H1 (cell line): ENCODE measurements around the gene ACOT7. TPM values are rescaled to one million over a fixed set of nuclear protein-coding genes. Genes with fewer than 3 reads are reported as not detected.

ENCODE experiments used
- CTCF ChIA-PET: fragments of 300-600 bp; sonication (Branson Sonifier 250); formaldehyde crosslinking; loops from one replicate; lab custom pipeline; 2021; ENCODE audit not compliant: partially characterized antibody; lab: Charles Lee
- POLR2A ChIA-PET: fragments of 300-600 bp; sonication (Branson Sonifier 250); formaldehyde crosslinking; loops from one replicate; lab custom pipeline; 2021; ENCODE audit warnings: inconsistent platforms; ENCODE audit not compliant: partially characterized antibody; lab: Charles Lee
- DNase-seq, 2 experiments: peaks; one replicate each; pipeline versions ENCODE4 v3.0.0 to v3.0.0-alpha.2; 2010 to 2022; ENCODE audit warnings: low spot score in 2 of 2, low read depth in 1 of 2, mixed read lengths in 1 of 2
- FAIRE-seq: peaks from 2 replicates; lab custom pipeline; 2011; peaks lifted over from hg19 to GRCh38; lab: Jason Lieb, UNC
- H2AFZ ChIP-seq: 2 replicates; pipeline ENCODE4 v1.8.1; 2012; ENCODE audit warnings: low read length, inconsistent platforms
- H2AK5ac ChIP-seq: 2 replicates; pipeline ENCODE4 v1.6.1; 2013; ENCODE audit warnings: low read depth, low read length
- H2BK120ac ChIP-seq: replicated peaks from 2 replicates; pipeline ENCODE3; 2013; ENCODE audit warnings: low read depth, low read length, inconsistent platforms
- H2BK12ac ChIP-seq: 2 replicates; pipeline ENCODE4 v1.6.1; 2013; ENCODE audit warnings: low read depth, low read length
- H2BK15ac ChIP-seq: 2 replicates; pipeline ENCODE4 v1.6.1; 2013; ENCODE audit warnings: low read length
- H2BK20ac ChIP-seq: 2 replicates; pipeline ENCODE4 v1.6.1; 2013; ENCODE audit warnings: low read length
- H2BK5ac ChIP-seq: 2 replicates; pipeline ENCODE4 v1.6.1; 2013; ENCODE audit warnings: low read depth, low read length
- H3K14ac ChIP-seq: 2 replicates; pipeline ENCODE4 v1.6.1; 2013; ENCODE audit warnings: inconsistent platforms; ENCODE audit not compliant: insufficient read length
- H3K18ac ChIP-seq: 2 replicates; pipeline ENCODE4 v1.6.1; 2013; ENCODE audit warnings: low read length; ENCODE audit errors: extremely low read depth
- H3K23ac ChIP-seq: 2 replicates; pipeline ENCODE4 v1.6.1; 2013; ENCODE audit warnings: inconsistent platforms; ENCODE audit not compliant: insufficient read length
- H3K23me2 ChIP-seq: 2 replicates; pipeline ENCODE4 v1.6.1; 2013; ENCODE audit warnings: low read depth, low read length
- H3K27ac ChIP-seq: 2 replicates; pipeline ENCODE4 v1.6.1; 2011; ENCODE audit warnings: low read depth, low read length, inconsistent platforms
- H3K27me3 ChIP-seq, 4 experiments: replicated peaks in 1 of 4; 1 replicate in 1 of 4; 2 replicates in 3 of 4; pipeline versions ENCODE4 v1.6.1 to v1.8.1; 2011 to 2013; ENCODE audit warnings: low read length in 3 of 4, mild to moderate bottlenecking in 3 of 4, inconsistent platforms in 2 of 4, mixed read lengths in 2 of 4, moderate library complexity in 1 of 4; ENCODE audit not compliant: control insufficient read depth in 3 of 4, insufficient read depth in 3 of 4; ENCODE audit errors: extremely low read depth in 1 of 4
- H3K36me3 ChIP-seq, 4 experiments: 2 replicates each; pipeline versions ENCODE4 v1.6.1 to v1.8.1; 2011 to 2013; ENCODE audit warnings: mild to moderate bottlenecking in 4 of 4, low read length in 3 of 4, moderate library complexity in 2 of 4, control low read depth in 1 of 4, inconsistent platforms in 1 of 4; ENCODE audit not compliant: insufficient read depth in 4 of 4, control insufficient read depth in 2 of 4
- H3K4ac ChIP-seq: replicated peaks from 2 replicates; pipeline ENCODE3; 2013; ENCODE audit warnings: low read length, low read depth, mixed read lengths, inconsistent platforms; ENCODE audit not compliant: insufficient read length
- H3K4me1 ChIP-seq, 4 experiments: replicated peaks in 1 of 4; 1 replicate in 1 of 4; 2 replicates in 3 of 4; pipeline versions ENCODE4 v1.6.1 to v1.8.1; 2011 to 2013; ENCODE audit warnings: low read length in 3 of 4, inconsistent platforms in 2 of 4, mixed read lengths in 1 of 4; ENCODE audit not compliant: insufficient read depth in 4 of 4, control insufficient read depth in 3 of 4
- H3K4me2 ChIP-seq, 2 experiments: 2 replicates each; pipeline versions ENCODE4 v1.6.1 to v1.8.1; 2011 to 2013; ENCODE audit warnings: low read depth in 2 of 2, low read length in 2 of 2, control low read depth in 1 of 2, inconsistent platforms in 1 of 2, mild to moderate bottlenecking in 1 of 2; ENCODE audit not compliant: insufficient read depth in 1 of 2
- H3K4me3 ChIP-seq, 4 experiments: fragments of 200-600, 300-600 bp in 1 of 4; sonication (generic), shearing (Covaris generic), sonication (Bioruptor Twin) in 1 of 4; 2 replicates each; pipeline versions ENCODE4 v1.5.1 to v1.8.1; 2011 to 2016; ENCODE audit warnings: low read length in 4 of 4, low read depth in 3 of 4, control low read depth in 2 of 4, inconsistent platforms in 2 of 4, mild to moderate bottlenecking in 2 of 4, mixed read lengths in 1 of 4, moderate library complexity in 1 of 4; ENCODE audit not compliant: insufficient read depth in 2 of 4; ENCODE audit errors: extremely low read depth in 1 of 4
- H3K56ac ChIP-seq: replicated peaks from 2 replicates; pipeline ENCODE3; 2013; ENCODE audit warnings: low read depth, mild to moderate bottlenecking, mixed read lengths, low read length, inconsistent platforms; ENCODE audit not compliant: insufficient read length
- H3K79me1 ChIP-seq: 2 replicates; pipeline ENCODE4 v1.6.1; 2013; ENCODE audit warnings: low read depth, low read length, control low read depth
- H3K79me2 ChIP-seq, 2 experiments: 2 replicates each; pipeline versions ENCODE4 v1.6.1 to v1.8.1; 2012 to 2013; ENCODE audit warnings: low read length in 2 of 2, mild to moderate bottlenecking in 2 of 2, inconsistent platforms in 1 of 2; ENCODE audit not compliant: insufficient read depth in 2 of 2, control insufficient read depth in 1 of 2
- H3K9ac ChIP-seq, 4 experiments: replicated peaks in 1 of 4; 1 replicate in 1 of 4; 2 replicates in 3 of 4; pipeline versions ENCODE4 v1.6.1 to v1.8.1; 2011 to 2013; ENCODE audit warnings: low read depth in 3 of 4, low read length in 3 of 4, control low read depth in 2 of 4, mild to moderate bottlenecking in 2 of 4, moderate library complexity in 2 of 4, inconsistent platforms in 1 of 4; ENCODE audit errors: extremely low read depth in 1 of 4
- H3K9me3 ChIP-seq, 2 experiments: 2 replicates each; pipeline versions ENCODE4 v1.6.1 to v1.8.1; 2012 to 2013; ENCODE audit warnings: mild to moderate bottlenecking in 2 of 2, moderate library complexity in 2 of 2, control low read depth in 1 of 2, inconsistent platforms in 1 of 2, low read depth in 1 of 2, low read length in 1 of 2, mixed read lengths in 1 of 2; ENCODE audit not compliant: insufficient read depth in 2 of 2
- H4K20me1 ChIP-seq, 2 experiments: replicated peaks in 1 of 2; 2 replicates each; pipeline versions ENCODE3 to v1.8.1; 2011 to 2013; ENCODE audit warnings: inconsistent platforms in 2 of 2, low read length in 2 of 2, mild to moderate bottlenecking in 1 of 2; ENCODE audit not compliant: insufficient read depth in 2 of 2, control insufficient read depth in 1 of 2
- H4K5ac ChIP-seq: 2 replicates; pipeline ENCODE4 v1.6.1; 2013; ENCODE audit warnings: low read length, low read depth, mixed read lengths, inconsistent platforms; ENCODE audit not compliant: insufficient read length
- H4K8ac ChIP-seq: 2 replicates; pipeline ENCODE4 v1.8.0; 2013; ENCODE audit warnings: mild to moderate bottlenecking, moderate library complexity, low read length, inconsistent platforms; ENCODE audit not compliant: insufficient read depth; ENCODE audit errors: extremely low read depth
- H4K91ac ChIP-seq: replicated peaks from 2 replicates; pipeline ENCODE3; 2013; ENCODE audit warnings: low read length, mixed read lengths, inconsistent platforms; ENCODE audit not compliant: insufficient read length
- CHD1 ChIP-seq: IDR thresholded peaks from 2 replicates; pipeline ENCODE4 v1.6.1; 2012; ENCODE audit warnings: low read depth, low read length, improper control_type of control experiment
- EZH2 ChIP-seq: fragments of 200-600 bp; sonication (generic); IDR thresholded peaks from 2 replicates; pipeline ENCODE4 v1.7.1; 2012; ENCODE audit warnings: low read depth, mild to moderate bottlenecking, moderate library complexity, low read length, inconsistent platforms; ENCODE audit not compliant: severe bottlenecking
- GABPA ChIP-seq: IDR thresholded peaks from 2 replicates; pipeline ENCODE4 v1.6.1; 2011; ENCODE audit warnings: mild to moderate bottlenecking, low read length, moderate library complexity, borderline replicate concordance; ENCODE audit not compliant: insufficient read depth
- JUND ChIP-seq: IDR thresholded peaks from 2 replicates; pipeline ENCODE4 v1.6.1; 2011; ENCODE audit warnings: mild to moderate bottlenecking, improper control_type of control experiment, low read length
- POU5F1 ChIP-seq: IDR thresholded peaks from 2 replicates; pipeline ENCODE4 v1.6.1; 2011; ENCODE audit warnings: low read depth, mild to moderate bottlenecking, low read length, moderate library complexity
- RNF2 ChIP-seq: fragments of 200-900, 300-1000 bp; sonication (generic); IDR thresholded peaks from 2 replicates; pipeline ENCODE4 v1.7.1; 2016; ENCODE audit warnings: borderline replicate concordance, low read depth, mild to moderate bottlenecking, antibody characterized with exemption, low read length; ENCODE audit not compliant: poor library complexity, severe bottlenecking; ENCODE audit errors: missing control alignments
- SAP30 ChIP-seq: fragments of 300-600 bp; sonication (generic); IDR thresholded peaks from 2 replicates; pipeline ENCODE4 v1.7.1; 2012; ENCODE audit warnings: low read length, moderate library complexity, mild to moderate bottlenecking, inconsistent platforms; ENCODE audit not compliant: insufficient read depth, insufficient replicate concordance
- SIN3A ChIP-seq, 2 experiments: IDR thresholded peaks in 1 of 2; conservative IDR thresholded peaks in 1 of 2; 2 replicates each; pipeline ENCODE4 v1.6.1; 2011 to 2012; ENCODE audit warnings: low read length in 2 of 2, improper control_type of control experiment in 1 of 2, low read depth in 1 of 2, mild to moderate bottlenecking in 1 of 2
- SIX5 ChIP-seq: IDR thresholded peaks from 2 replicates; pipeline ENCODE4 v1.6.1; 2011; ENCODE audit warnings: mild to moderate bottlenecking, low read depth, low read length
- SUZ12 ChIP-seq: fragments of 200-600 bp; sonication (generic); IDR thresholded peaks from 2 replicates; pipeline ENCODE4 v1.6.1; 2012; ENCODE audit warnings: mild to moderate bottlenecking, inconsistent platforms, low read length, moderate library complexity, mixed read lengths
- USF2 ChIP-seq: IDR thresholded peaks from 2 replicates; pipeline ENCODE4 v1.6.1; 2011; ENCODE audit warnings: low read length, improper control_type of control experiment
- WGBS, 2 experiments: shearing (Covaris generic) in 1 of 2; methylation state at CpG; one replicate each; pipeline versions ENCODE4 v1.1.6 to v1.1.7; 2013 to 2015; ENCODE audit warnings: low lambda C conversion rate in 2 of 2, mixed read lengths in 2 of 2, inconsistent platforms in 1 of 2, low coverage in 1 of 2, missing lambda C conversion rate in 1 of 2; ENCODE audit not compliant: insufficient replicate concordance in 2 of 2, insufficient coverage in 1 of 2, insufficient read length in 1 of 2; ENCODE audit errors: extremely low coverage in 1 of 2, missing lambda C conversion rate in 1 of 2; 5-methylcytosine and 5-hydroxymethylcytosine counted together
- polyA plus RNA-seq, 7 experiments: library from polyadenylated mRNA; depleted of rRNA in 3 of 7; stranded (reverse) in 5 of 7; unstranded in 2 of 7; fragments of >200 nt in 5 of 7; fragments of 200-250 nt in 2 of 7; gene quantifications; 1 replicate in 5 of 7; 2 replicates in 1 of 7; 4 replicates in 1 of 7; pipeline versions ENCODE4 v1.2.1 to v1.2.3, GENCODE V29; 2011 to 2013; ENCODE audit warnings: missing spikeins in 2 of 7, mixed read lengths in 2 of 7
- total RNA-seq: library from RNA; stranded (reverse); fragmentation: NEBNext Ultra II Directional; extraction: Animal tissue kit (Norgen Biotek cat#: 25700); gene quantifications from 2 replicates; pipeline ENCODE4 v1.2.1, GENCODE V29; 2021

The ACOT7 gene
- total and polyA plus RNA-seq, 2 of the 8 experiments (the other 6 are each of a cell fraction or from before 2014, with no cell fraction given), result 151 to 214 TPM

- Histone ChIP-seq H3K27ac (no peak overlapping the region), H3K56ac (no peak overlapping the region), H4K91ac (peak overlapping the region; percentile 81), H2BK15ac (no peak overlapping the region), H2BK120ac (no peak overlapping the region), H2BK12ac (no peak overlapping the region), H3K9me3 (no peaks in the 10 kb centered on the region), H2AFZ (no peak overlapping the region), H3K18ac (no peak overlapping the region; the same call in 1 of the 2 replicates), H2AK5ac (no peak overlapping the region), H3K27me3 (peaks cover 0 to 24% (median 17%) of the 10 kb centered on the region in 4 experiments; a peak in 4 of 7 replicates), H4K5ac (no peak overlapping the region), H3K23me2 (peaks cover 7% of the 10 kb centered on the region; the same call in 1 of the 2 replicates), H2BK20ac (no peak overlapping the region), H4K8ac (no peak overlapping the region), H3K14ac (no peak overlapping the region), H3K9ac (no peak overlapping the region; a peak in 1 of 7 replicates), H3K4me3 (no peak overlapping the region), H3K36me3 (no peaks in the 10 kb centered on the region; a peak in 1 of 8 replicates), H3K4me1 (peaks cover 0 to 7% (median 1%) of the 10 kb centered on the region in 4 experiments; a peak in 5 of 7 replicates), H3K79me1 (no peaks in the 10 kb centered on the region), H3K4ac (no peak overlapping the region), H4K20me1 (peaks cover 12 to 22% of the 10 kb centered on the region in 2 experiments), H3K79me2 (no peaks in the 10 kb centered on the region), H3K23ac (no peak overlapping the region), H3K4me2 (no peak overlapping the region), H2BK5ac (no peak overlapping the region)
- 92% methylated on average over 13 of the region's 13 CpGs; no CpG with 5 or more reads in 1 of the 2 experiments for WGBS, 2 experiments
- FAIRE-seq (no peak), DNase-seq (no peak)
- ChIA-PET POLR2A (interaction anchor here (1.6 kb wide), 1 partner anchor 163 kb away, joined by 4 read pairs; the partner anchor contains the start of gene HES2), CTCF (interaction anchor here (0.9 to 17.6 kb wide), 6 partner anchors 10 to 102 kb away, joined by 3 to 280 read pairs (median 4); no protein-coding TSS in a partner anchor)
- TF ChIP-seq USF2, result no peak
- TF ChIP-seq RNF2, result no peak
- TF ChIP-seq POU5F1, result no peak
- no peak for TF ChIP-seq GABPA
- TF ChIP-seq JUND, result no peak
- TF ChIP-seq SIX5, result no peak
- TF ChIP-seq SUZ12, result no peak
- no peak for TF ChIP-seq SIN3A (conservative IDR thresholded peaks at IDR 0.05 in 1 of 2, IDR thresholded peaks at IDR 0.05 in 1 of 2; ENCODE audit: low read depth in 1 of 2, low read length in 2 of 2)
- TF ChIP-seq EZH2, result no peak
- no peak for TF ChIP-seq SAP30
- TF ChIP-seq CHD1, result no peak
Observed at GRCh38 chr1:6256645-6257044, 136.9 kb downstream of the ACOT7 start.
